GM10847 (cell line): ENCODE measurements around the gene RAPGEF3.

Experiments used
- POLR2A ChIP-seq: IDR thresholded peaks from 2 replicates; pipeline ENCODE4 v1.6.1; 2011; ENCODE audit not compliant: insufficient read length; ENCODE audit errors: extremely low read depth

The RAPGEF3 gene

GRCh38 chr12:47689215-47689614 lies 69.5 kb downstream of the RAPGEF3 start:
- TF ChIP-seq POLR2A: no peak

DNA sequence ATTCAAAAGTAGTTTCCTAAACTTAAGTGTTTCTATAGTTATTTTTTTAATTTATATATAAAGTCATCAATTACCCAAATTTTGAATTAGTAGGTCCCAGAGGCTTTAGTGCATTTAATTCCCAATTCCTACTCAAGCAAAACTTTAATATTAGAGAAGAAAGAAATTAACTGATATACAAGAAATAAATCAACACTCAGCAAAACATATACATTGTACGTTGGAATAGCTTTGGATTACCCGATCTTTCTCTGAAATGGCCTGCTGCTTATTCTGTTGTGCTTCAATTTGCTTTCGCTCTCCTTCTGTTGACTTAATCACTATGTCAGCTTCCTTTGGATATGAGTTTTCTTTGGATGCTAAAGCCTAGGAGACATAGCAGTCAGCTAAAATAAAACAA lies 71.0 kb downstream of the RAPGEF3 start:
- TF ChIP-seq POLR2A: no peak

- no peak for TF ChIP-seq POLR2A
These were observed 71.9 kb downstream of the RAPGEF3 start for GRCh38 chr12:47686645-47687240.
